ENCODE data around the gene GLI1.

DNA sequence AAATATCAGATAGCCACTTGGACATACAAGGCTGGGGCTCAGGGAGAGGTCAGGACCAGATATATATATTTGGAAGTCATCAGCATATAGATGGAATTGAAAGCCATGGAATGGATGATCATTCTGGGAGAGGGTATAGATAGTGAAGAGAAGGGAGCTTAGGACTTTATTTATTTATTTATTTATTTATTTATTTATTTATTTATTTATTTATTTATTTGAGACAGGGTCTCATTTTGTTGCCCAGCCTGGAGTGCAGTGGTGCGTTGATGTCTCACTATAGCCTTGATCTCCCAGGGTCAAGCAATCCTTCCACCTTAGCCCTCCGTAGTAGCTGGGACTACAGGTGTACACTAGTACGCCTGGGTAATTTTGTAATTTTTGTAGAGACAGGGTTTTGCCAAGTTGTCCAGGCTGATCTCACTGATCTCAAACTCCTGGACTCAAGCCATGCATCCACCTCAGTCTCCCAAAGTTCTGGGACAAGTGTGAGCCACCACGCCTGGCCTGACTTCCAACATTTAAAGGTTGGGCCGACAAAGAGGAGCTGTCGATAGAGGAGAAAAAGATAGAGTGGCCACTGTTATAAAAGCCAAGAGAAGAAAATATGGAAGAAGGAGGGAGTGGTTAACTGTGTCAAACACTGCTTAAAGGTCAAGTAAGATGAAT is 13.2 kb upstream of the GLI1 start:
- TF ChIP-seq, protein P1, sequence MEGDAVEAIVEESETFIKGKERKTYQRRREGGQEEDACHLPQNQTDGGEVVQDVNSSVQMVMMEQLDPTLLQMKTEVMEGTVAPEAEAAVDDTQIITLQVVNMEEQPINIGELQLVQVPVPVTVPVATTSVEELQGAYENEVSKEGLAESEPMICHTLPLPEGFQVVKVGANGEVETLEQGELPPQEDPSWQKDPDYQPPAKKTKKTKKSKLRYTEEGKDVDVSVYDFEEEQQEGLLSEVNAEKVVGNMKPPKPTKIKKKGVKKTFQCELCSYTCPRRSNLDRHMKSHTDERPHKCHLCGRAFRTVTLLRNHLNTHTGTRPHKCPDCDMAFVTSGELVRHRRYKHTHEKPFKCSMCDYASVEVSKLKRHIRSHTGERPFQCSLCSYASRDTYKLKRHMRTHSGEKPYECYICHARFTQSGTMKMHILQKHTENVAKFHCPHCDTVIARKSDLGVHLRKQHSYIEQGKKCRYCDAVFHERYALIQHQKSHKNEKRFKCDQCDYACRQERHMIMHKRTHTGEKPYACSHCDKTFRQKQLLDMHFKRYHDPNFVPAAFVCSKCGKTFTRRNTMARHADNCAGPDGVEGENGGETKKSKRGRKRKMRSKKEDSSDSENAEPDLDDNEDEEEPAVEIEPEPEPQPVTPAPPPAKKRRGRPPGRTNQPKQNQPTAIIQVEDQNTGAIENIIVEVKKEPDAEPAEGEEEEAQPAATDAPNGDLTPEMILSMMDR (CRISPR knock-in tag; IDR thresholded peaks at IDR 0.05): no peak
- no peak for TF ChIP-seq ZNF343 (CRISPR knock-in tag; IDR thresholded peaks at IDR 0.05)
- no peak for TF ChIP-seq CREB1 (IDR thresholded peaks at IDR 0.05)
- no peak for TF ChIP-seq CREB1 (CRISPR knock-in tag; IDR thresholded peaks at IDR 0.05)
- TF ChIP-seq, protein P2, sequence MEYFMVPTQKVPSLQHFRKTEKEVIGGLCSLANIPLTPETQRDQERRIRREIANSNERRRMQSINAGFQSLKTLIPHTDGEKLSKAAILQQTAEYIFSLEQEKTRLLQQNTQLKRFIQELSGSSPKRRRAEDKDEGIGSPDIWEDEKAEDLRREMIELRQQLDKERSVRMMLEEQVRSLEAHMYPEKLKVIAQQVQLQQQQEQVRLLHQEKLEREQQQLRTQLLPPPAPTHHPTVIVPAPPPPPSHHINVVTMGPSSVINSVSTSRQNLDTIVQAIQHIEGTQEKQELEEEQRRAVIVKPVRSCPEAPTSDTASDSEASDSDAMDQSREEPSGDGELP (IDR thresholded peaks at IDR 0.05; ENCODE audit: borderline replicate concordance, low read depth): no peak
- TF ChIP-seq USF2 (IDR thresholded peaks at IDR 0.05; ENCODE audit: low read depth, low read length): no peak
- TF ChIP-seq USF2 (CRISPR knock-in tag; IDR thresholded peaks at IDR 0.05; ENCODE audit: borderline replicate concordance): no peak
- no peak for TF ChIP-seq PCBP1 (IDR thresholded peaks at IDR 0.05; ENCODE audit: borderline replicate concordance, low read depth, low read length)
- TF ChIP-seq ZNF652 (CRISPR knock-in tag; IDR thresholded peaks at IDR 0.05; ENCODE audit: borderline replicate concordance, low read depth): no peak
- TF ChIP-seq ZSCAN30 (CRISPR knock-in tag; IDR thresholded peaks at IDR 0.05): no peak
- no peak for TF ChIP-seq POLR2A (IDR thresholded peaks at IDR 0.05; ENCODE audit: insufficient read depth in 1 of 2, low read depth in 2 of 2, low read length in 2 of 2)
- TF ChIP-seq CREM (IDR thresholded peaks at IDR 0.05): no peak
- TF ChIP-seq CREM (CRISPR knock-in tag; IDR thresholded peaks at IDR 0.05): no peak

Measured in HepG2 (cell line).